IPS-11a (cell line): ENCODE measurements around the gene ALOX5AP.

ENCODE experiments used
- H3K4me3 ChIP-seq: one replicate; pipeline ENCODE4 v1.5.1; 2013; ENCODE audit warnings: low read depth, low read length, control low read depth

ALOX5AP gene

DNA sequence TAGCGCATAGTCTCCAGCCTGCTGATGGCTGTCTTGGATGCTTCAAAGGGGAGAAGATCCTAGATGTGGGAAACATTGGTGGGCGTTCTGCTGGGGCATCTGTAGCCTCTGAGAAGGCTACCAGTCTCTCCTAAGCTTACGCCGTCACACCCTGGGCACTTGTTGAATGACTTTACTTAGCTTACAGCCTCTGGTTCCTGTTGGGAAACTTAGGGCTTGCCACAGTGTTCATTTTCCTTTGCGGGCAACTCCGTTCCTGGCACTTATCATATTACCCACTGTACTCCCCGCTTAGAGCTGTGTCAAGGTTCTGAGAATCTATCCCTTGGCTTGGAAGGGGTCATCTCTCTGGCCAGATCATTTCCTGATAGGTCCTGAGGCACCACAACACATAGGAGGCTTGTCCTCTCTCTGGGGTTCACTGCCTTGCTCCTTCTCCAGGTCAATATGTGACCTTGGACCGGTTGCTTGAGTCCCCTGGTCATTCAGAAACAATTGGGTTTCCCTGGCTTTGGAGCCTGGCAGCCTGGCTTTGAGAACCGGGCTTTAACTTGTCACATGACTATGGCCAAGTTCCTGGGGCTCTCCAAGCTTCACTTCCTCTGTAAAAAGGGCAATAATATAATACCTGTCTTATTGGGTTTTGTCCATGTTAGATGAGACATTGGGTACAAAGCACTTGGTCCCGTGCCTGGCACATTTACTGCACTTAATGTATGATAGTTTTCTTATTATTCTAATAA is 20.5 kb upstream of the ALOX5AP start:
- H3K4me3 ChIP-seq, result no peak overlapping the region

GRCh38 chr13:30715372-30715756 is 20.0 kb upstream of the ALOX5AP start:
- no peak overlapping the region for H3K4me3 ChIP-seq

DNA sequence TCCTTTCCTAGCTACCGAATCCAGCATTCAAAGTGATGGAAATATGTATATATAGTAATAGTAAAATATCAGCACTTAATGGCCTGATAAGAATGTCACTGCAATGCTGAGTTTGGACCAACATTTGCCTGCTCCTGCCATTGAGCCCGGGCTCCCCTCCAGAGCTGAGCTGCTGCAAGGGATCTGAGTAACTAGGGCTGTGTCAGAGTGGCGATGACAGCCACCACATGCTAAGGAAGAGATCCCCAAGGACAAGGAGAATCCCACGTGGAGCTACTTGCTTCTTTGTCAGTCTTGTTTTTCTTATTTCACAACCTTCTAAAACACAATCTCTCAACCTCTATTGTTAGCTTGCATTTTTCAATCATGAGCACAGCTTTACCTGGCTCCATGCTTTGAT is 19.5 kb upstream of the ALOX5AP start:
- no peak overlapping the region for H3K4me3 ChIP-seq

GRCh38 chr13:30718661-30719524 is 16.4 kb upstream of the ALOX5AP start:
- H3K4me3 ChIP-seq, result no peak overlapping the region

DNA sequence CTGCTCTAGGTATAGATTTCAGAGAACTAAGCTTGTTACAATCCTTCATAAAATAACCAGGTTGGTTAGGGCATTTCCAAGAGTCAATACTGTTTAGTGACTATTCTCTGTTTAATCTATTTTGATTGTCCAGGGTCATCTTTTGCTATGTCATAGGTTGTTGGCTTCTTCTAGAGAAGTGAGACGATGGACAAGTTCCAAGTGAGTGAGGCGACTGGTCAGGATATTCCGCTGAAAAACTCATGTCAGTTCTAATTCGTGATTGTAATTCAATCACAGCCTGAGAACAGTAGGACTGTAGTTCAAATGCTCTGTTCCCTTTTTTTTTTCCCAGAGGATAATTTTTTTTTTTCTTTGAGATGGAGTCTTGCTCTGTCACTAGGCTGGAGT is 15.8 kb upstream of the ALOX5AP start:
- H3K4me3 ChIP-seq, result no peak overlapping the region

GRCh38 chr13:30720172-30720869 is 15.0 kb upstream of the ALOX5AP start:
- no peak overlapping the region for H3K4me3 ChIP-seq

DNA sequence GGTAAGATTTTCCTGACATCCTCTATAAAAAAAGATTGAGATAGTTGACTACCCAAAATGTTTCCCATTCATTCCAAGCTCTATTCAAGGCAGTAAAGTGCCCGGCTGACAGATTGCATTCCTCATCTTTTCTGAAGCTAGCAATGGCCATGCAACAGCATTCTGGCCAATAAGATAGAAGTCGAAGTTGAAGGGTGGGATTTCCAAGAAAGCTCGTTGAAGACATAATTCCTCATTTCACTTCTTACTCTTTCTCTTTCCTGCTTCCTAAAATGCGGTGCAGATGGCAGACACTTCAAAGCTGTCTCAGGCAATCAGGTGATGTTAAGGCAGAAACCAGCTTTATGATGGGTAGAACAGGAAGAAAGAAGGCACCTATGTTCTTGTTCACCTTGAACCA is 13.4 kb upstream of the ALOX5AP start:
- no peak overlapping the region for H3K4me3 ChIP-seq

DNA sequence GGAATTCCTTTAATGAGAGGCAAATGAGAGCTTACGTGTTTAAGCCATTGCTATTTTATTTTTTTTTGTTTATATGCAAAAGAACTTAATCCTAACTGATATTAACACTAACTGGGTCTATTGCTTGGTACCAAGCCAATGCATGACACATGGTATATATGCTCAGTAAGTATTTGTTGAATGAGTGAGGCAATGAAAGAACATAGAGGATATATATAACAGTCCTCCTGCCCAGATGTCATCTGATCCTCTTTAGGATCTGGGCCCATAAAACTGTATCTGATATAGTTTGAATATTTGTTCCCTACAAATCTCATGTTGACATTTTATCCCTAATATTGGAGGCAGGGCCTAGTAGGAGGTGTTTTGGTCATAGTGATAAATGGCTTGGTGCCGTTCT is 13.0 kb upstream of the ALOX5AP start:
- no peak overlapping the region for H3K4me3 ChIP-seq

- no peak overlapping the region for H3K4me3 ChIP-seq
Observed at GRCh38 chr13:30724778-30725177, 10.6 kb upstream of the ALOX5AP start.

DNA sequence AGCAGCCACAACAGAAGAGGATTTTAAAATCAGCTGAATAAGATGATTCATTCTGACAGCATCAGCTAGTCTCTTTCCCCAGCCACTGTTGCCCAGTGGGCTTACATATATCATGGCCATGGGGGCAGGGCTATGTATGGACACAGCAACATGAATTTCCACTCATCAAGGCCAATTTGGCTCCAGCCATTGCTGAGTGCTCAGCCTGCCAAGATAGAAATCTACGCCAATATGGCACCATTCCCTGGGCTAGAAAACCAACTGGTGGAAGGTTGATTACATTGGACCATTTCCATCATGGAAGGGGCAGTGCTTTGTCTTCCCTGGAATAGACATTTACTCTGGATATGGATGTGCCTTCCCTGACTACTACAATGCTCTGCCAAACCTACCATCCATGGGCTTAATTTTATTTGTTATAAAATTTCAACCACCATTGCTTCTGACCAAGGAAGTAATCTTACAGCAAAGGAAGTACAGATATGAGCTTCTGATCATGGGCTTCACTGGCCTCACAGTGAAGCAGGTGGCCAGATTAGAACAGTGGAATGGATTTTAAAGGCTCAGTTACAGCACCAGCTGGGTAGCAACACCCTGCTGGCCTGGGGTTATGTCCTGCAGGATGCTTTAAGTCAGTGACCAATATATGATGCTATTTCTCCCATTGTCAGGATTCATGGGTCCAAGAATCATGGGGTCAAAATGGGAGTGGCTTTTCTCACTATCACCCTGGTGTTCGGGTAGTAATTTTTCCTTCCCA is 9.8 kb upstream of the ALOX5AP start:
- H3K4me3 ChIP-seq, result no peak overlapping the region

GRCh38 chr13:30726192-30726591 is 9.2 kb upstream of the ALOX5AP start:
- no peak overlapping the region for H3K4me3 ChIP-seq

DNA sequence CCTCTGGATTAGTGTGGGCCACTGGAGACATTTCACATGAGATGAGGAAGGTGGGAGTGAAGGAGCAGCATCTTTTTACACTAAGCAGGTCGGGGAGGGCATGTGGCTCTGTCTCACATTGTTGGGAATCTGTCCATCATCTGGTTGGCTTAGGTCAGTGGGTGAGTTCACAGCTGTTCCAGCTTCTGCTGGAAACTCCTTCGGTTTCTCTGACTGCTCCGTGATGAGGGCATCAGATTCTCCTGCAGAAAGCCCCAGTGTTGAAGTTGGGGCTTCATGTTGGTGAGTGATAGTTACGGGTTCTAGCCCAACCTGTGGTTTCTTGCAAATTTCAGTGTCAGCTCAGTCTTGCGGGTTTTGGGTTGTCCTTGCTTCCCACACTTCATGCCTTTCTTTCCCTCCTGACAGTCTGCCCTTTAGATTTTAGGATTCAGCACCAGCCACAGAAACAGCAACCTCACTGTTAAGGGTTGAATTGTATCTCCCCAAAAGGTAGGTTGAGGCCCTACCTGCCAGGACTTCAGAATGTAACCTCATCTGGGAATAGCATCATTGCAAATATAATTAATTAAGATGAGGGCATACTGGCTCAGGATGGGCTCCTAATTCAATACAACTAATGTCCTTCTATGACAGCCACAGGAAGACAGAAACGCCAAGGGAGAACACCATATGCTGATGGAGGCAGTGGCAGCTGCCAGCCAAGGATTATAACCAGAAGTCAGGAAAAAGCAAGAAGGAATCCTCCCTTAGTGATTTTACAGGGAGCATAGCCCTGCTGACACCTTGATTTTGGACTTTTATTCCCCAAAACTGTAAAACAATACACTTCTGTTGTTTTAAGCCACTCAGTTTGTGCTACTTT is 7.6 kb upstream of the ALOX5AP start:
- H3K4me3 ChIP-seq, result no peak overlapping the region

GRCh38 chr13:30729801-30730200 is 5.5 kb upstream of the ALOX5AP start:
- no peak overlapping the region for H3K4me3 ChIP-seq

DNA sequence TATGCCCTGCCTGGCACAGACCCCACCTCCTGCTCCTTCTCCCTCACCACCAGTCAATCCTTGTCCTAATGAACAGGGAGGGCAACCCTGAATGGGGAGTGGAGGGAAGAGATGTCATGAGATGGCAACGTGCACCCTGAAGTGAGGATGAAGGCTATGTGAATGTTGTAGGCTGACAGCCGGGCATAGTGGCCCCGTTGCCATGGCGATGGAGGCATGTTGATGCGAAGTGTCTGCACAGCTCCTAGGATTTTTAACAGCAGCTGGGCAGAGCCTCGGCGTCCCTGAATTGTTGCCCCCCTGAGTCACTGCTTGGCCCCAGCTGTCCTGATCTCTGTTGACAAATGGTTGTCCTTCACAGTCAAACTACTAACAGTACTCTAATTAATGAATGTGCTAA is 4.8 kb upstream of the ALOX5AP start:
- H3K4me3 ChIP-seq, result no peak overlapping the region

DNA sequence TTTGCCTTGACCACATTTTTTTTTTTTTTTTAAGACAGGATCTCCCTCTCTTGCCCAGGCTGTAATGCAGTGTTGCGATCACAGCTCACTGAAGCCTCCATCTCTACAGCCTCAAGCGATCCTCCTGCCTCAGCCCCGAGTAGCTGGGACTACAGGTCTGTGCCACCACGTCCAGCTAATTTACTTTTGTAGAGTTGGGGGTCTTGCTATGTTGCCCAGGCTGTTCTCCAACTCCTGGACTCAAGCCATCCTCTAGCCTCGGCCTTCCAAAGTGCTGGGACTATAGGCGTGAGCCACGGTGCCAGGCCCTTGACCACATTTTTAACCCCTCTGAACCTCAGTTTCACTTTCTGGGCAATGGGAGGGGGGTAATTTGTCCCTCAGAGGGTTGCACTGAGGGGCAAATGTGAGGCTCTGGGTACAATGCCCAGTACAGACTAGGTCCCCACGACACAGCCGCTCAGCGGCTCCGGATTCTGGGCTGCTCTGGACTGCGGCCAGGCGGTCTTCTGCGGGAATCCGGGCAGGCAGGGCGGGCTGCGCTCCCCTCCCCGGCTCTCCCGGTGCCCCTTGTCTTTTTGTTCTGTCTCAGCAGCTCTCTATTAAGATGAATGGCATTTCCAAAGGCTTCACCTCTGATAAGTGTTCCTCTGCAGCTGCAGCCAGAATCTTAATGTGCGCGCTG is 3.8 kb upstream of the ALOX5AP start:
- no peak overlapping the region for H3K4me3 ChIP-seq

DNA sequence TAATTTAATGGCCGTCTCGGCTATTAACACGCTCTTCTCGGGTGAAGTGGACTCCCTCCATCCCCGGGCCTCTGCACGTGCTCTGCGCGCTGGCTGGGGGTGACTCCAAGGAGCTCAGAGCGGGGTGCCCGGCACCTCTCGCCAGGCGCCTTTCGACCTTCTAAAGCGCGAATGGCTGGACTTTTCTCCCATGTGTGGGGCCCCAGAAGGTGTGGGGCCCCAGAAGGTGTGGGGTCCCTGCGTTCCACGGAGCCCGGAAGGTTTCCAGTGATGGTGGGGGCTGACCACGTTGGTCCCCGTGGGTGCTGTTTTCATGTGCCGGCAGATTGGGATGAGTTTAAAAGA is 3.3 kb upstream of the ALOX5AP start:
- no peak overlapping the region for H3K4me3 ChIP-seq

DNA sequence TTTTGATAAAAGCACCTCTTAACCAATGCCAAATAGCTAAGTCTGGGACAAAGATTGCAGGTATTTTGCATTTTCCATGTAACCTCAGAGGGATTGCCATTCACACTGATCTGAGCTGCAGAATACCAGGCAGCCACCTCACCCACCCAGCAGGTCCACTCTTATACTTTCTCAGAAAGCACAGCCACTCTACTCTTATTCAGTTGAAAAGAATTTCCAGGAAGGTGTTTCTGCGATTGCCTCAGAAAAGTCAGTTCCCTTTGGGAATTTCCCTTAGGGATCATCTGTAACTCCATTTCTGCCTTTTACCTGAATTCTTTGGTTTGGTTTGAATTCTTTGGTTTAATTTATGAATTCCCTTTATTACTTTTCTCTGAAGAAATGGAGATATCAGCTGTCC is 904 bp upstream of the ALOX5AP start:
- H3K4me3 ChIP-seq, result no peak overlapping the region

DNA sequence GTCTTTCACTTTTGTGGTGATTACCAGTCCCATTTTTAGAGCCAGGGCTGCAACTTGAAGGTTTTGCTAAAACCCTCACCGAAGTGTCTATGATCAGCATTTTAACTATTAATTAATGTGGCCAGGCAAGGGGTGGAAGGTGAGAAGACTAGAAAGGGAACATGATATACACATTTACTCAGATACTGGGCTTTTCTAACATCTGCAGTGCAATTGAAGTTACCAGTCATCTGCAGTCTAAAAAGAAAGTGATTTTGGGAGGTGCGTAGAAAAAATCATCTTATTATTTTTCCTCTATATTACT is 481 bp downstream of the ALOX5AP start:
- H3K4me3 ChIP-seq, result no peak overlapping the region

GRCh38 chr13:30736461-30737320 is 1.3 kb downstream of the ALOX5AP start:
- H3K4me3 ChIP-seq, result no peak overlapping the region
